ENCODE data around the gene LTB.

GRCh38 chr6:31626952-31627351 is 44.7 kb upstream of the LTB start:
- TF ChIP-seq POLR2AphosphoS5 (IDR thresholded peaks at IDR 0.05) (no peak), CTCF (IDR thresholded peaks at IDR 0.05) (no peak), POLR2A (IDR thresholded peaks at IDR 0.05) (no peak)
